ENCODE results near the gene PDPK1.
"Not testable (repeated sequence)": the region's sequence is repeated elsewhere in the genome, so short reads cannot be mapped to it uniquely, and the experiment has no call there.

Gene PDPK1

DNA sequence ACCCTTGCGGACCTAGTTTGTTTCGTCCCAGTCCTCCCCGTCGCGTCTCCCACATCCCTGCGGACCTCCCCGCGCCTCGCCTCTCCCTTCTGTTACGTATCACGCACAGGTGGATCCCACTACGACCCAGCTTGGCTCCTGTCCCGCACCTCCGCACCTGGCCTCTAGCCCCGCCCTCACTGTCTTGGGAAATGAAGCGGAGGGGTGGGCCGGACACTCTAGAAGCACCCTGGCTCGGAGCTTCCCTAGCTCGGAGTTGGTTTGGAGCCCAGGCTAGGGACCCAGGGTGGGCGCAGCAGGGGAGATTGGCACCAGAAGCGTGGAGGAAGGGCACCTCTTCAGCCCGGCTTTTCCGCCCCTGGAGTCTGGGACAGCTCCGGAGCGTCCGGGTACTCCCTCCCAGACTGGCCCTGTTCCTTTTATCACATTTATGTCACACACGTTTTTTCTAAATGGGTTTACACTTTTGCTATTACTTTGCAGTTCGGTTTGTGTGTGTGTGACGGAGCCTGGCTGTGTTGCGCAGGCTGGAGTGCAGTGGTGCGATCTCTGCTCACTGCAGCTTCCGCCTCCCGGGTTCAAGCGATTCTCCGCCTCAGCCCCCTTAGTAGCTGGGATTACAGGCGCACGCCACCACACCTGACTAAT lies 5.2 kb upstream of the PDPK1 start:
- ATAC-seq = peak; percentile 23
- TF ChIP-seq, protein P1, sequence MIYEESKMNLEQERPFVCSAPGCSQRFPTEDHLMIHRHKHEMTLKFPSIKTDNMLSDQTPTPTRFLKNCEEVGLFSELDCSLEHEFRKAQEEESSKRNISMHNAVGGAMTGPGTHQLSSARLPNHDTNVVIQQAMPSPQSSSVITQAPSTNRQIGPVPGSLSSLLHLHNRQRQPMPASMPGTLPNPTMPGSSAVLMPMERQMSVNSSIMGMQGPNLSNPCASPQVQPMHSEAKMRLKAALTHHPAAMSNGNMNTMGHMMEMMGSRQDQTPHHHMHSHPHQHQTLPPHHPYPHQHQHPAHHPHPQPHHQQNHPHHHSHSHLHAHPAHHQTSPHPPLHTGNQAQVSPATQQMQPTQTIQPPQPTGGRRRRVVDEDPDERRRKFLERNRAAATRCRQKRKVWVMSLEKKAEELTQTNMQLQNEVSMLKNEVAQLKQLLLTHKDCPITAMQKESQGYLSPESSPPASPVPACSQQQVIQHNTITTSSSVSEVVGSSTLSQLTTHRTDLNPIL (CRISPR knock-in tag; IDR thresholded peaks at IDR 0.05; ENCODE audit: low read depth) = no peak
- TF ChIP-seq ZFP3 (CRISPR knock-in tag; IDR thresholded peaks at IDR 0.05) = no peak
- TF ChIP-seq ESRRG (CRISPR knock-in tag; IDR thresholded peaks at IDR 0.05) = no peak
- TF ChIP-seq TCF4 (CRISPR knock-in tag; IDR thresholded peaks at IDR 0.05; ENCODE audit: borderline replicate concordance) = no peak
- TF ChIP-seq ARNTL (CRISPR knock-in tag; IDR thresholded peaks at IDR 0.05; ENCODE audit: borderline replicate concordance, low read depth) = no peak
- no peak for TF ChIP-seq OSR1 (CRISPR knock-in tag; IDR thresholded peaks at IDR 0.05)
- TF ChIP-seq ZNF8 (CRISPR knock-in tag; IDR thresholded peaks at IDR 0.05) = no peak
- TF ChIP-seq BACH2 (CRISPR knock-in tag; IDR thresholded peaks at IDR 0.05; ENCODE audit: borderline replicate concordance) = no peak
- TF ChIP-seq CSDC2 (CRISPR knock-in tag; IDR thresholded peaks at IDR 0.05) = no peak
- no peak for TF ChIP-seq GLIS3 (CRISPR knock-in tag; IDR thresholded peaks at IDR 0.05)
- TF ChIP-seq PPARA (CRISPR knock-in tag; IDR thresholded peaks at IDR 0.05; ENCODE audit: borderline replicate concordance) = no peak
- TF ChIP-seq ZNF565 (CRISPR knock-in tag; conservative IDR thresholded peaks at IDR 0.05; ENCODE audit: low read depth) = no peak

DNA sequence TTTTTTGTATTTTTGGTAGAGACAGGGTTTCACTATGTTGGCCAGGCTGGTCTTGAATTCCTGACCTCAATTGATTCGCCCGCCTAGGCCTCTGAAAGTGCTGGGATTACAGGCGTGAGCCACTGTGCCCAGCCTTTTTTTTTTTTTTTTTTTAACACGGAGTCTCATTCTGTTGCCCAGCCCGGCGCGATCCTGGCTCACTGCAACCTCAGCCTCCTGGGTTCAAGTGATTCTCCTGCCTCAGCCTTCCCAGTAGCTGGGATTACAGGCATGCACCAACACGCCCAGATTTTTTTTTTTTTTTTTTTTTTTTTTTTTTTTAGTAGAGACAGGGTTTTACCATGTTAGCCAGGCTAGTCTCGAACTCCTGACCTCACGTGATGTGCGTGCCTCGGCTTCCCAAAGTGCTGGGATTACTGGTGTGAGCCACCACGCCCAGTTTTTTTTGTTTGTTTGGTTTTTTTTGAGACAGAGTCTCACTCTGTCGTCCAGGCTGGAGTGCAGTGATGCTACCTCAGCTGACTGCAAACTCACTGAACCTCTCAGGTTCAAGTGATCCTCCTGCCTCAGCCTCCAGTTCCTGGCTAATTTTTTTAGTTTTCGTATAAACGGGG lies 4.6 kb upstream of the PDPK1 start:
- not testable (repeated sequence) for ATAC-seq

DNA sequence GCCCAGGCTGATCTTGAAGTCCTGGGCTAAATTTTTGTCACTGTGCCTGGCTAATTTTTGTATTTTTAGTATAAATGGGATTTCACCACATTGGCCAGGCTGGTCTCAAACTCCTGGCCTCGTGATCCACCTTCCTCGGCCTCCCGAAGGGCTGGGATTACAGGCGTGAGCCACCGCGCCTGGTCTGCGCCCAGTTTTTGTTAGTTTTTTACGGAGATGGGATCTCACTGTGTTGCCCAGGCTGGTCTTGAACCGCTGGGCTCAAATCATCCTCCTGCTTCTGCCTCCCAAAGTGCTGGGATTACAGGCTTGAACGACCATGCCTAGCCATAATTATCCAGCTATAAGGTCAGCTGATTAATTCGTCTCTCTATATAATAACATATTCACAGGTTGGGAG lies 3.9 kb upstream of the PDPK1 start:
- no peak for TF ChIP-seq TCF4 (CRISPR knock-in tag; IDR thresholded peaks at IDR 0.05; ENCODE audit: borderline replicate concordance)
- TF ChIP-seq ZC3H10 (CRISPR knock-in tag; IDR thresholded peaks at IDR 0.05) = no peak
- TF ChIP-seq ZFP3 (CRISPR knock-in tag; IDR thresholded peaks at IDR 0.05) = no peak
- TF ChIP-seq, protein P2, sequence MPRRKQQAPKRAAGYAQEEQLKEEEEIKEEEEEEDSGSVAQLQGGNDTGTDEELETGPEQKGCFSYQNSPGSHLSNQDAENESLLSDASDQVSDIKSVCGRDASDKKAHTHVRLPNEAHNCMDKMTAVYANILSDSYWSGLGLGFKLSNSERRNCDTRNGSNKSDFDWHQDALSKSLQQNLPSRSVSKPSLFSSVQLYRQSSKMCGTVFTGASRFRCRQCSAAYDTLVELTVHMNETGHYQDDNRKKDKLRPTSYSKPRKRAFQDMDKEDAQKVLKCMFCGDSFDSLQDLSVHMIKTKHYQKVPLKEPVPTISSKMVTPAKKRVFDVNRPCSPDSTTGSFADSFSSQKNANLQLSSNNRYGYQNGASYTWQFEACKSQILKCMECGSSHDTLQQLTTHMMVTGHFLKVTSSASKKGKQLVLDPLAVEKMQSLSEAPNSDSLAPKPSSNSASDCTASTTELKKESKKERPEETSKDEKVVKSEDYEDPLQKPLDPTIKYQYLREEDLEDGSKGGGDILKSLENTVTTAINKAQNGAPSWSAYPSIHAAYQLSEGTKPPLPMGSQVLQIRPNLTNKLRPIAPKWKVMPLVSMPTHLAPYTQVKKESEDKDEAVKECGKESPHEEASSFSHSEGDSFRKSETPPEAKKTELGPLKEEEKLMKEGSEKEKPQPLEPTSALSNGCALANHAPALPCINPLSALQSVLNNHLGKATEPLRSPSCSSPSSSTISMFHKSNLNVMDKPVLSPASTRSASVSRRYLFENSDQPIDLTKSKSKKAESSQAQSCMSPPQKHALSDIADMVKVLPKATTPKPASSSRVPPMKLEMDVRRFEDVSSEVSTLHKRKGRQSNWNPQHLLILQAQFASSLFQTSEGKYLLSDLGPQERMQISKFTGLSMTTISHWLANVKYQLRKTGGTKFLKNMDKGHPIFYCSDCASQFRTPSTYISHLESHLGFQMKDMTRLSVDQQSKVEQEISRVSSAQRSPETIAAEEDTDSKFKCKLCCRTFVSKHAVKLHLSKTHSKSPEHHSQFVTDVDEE (CRISPR knock-in tag; IDR thresholded peaks at IDR 0.05) = no peak
- TF ChIP-seq GLIS3 (CRISPR knock-in tag; IDR thresholded peaks at IDR 0.05) = no peak
- TF ChIP-seq, protein P3, sequence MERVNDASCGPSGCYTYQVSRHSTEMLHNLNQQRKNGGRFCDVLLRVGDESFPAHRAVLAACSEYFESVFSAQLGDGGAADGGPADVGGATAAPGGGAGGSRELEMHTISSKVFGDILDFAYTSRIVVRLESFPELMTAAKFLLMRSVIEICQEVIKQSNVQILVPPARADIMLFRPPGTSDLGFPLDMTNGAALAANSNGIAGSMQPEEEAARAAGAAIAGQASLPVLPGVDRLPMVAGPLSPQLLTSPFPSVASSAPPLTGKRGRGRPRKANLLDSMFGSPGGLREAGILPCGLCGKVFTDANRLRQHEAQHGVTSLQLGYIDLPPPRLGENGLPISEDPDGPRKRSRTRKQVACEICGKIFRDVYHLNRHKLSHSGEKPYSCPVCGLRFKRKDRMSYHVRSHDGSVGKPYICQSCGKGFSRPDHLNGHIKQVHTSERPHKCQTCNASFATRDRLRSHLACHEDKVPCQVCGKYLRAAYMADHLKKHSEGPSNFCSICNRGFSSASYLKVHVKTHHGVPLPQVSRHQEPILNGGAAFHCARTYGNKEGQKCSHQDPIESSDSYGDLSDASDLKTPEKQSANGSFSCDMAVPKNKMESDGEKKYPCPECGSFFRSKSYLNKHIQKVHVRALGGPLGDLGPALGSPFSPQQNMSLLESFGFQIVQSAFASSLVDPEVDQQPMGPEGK (CRISPR knock-in tag; IDR thresholded peaks at IDR 0.05; ENCODE audit: borderline replicate concordance) = no peak
- no peak for TF ChIP-seq SNAI2 (CRISPR knock-in tag; IDR thresholded peaks at IDR 0.05)
- TF ChIP-seq, protein P4, sequence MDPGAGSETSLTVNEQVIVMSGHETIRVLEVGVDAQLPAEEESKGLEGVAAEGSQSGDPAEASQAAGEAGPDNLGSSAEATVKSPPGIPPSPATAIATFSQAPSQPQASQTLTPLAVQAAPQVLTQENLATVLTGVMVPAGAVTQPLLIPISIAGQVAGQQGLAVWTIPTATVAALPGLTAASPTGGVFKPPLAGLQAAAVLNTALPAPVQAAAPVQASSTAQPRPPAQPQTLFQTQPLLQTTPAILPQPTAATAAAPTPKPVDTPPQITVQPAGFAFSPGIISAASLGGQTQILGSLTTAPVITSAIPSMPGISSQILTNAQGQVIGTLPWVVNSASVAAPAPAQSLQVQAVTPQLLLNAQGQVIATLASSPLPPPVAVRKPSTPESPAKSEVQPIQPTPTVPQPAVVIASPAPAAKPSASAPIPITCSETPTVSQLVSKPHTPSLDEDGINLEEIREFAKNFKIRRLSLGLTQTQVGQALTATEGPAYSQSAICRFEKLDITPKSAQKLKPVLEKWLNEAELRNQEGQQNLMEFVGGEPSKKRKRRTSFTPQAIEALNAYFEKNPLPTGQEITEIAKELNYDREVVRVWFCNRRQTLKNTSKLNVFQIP (CRISPR knock-in tag; IDR thresholded peaks at IDR 0.05; ENCODE audit: borderline replicate concordance, low read depth) = no peak
- no peak for TF ChIP-seq TOX (CRISPR knock-in tag; IDR thresholded peaks at IDR 0.05; ENCODE audit: borderline replicate concordance)
- TF ChIP-seq CSDC2 (CRISPR knock-in tag; IDR thresholded peaks at IDR 0.05) = no peak
- ATAC-seq = no peak

DNA sequence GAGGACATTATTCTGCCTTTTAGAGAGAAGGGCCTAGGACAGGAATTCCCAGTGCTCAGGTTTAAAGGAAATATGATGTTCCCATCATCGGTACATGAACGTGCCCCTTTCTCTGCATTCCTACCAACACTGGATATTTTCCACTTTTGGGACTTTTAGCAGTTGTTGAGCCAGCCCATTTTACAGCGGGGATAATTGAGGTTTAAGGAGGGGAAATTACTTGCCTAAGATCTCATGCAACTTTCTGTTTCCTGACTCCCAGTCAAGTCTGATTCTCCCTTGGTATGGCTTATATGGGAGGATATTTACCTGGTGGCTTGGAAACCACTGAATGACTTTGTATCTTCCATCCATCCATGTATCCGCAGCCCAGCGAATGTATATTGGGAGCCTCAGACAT lies 3.5 kb upstream of the PDPK1 start:
- ATAC-seq = not testable (repeated sequence)

DNA sequence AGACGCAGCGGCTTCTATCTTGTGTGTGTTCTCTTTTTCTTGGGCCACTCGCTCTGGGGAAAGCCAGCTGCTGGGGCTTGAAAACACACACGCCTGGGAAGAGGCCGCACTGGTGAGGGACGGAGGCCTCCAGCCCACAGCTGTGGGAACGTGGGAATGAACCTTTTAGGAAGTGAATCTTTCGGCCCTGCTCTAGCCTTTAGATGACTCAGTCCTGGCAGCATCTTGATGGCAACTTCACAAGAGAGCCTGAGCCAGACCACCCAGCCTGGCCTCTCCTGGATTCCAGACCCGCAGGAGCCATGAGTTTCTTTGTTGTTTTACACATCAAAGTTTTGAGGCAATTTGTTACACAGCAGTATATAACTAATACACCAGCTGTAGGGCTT lies 2.2 kb upstream of the PDPK1 start:
- no peak for ATAC-seq
- TF ChIP-seq, protein P2 (CRISPR knock-in tag; IDR thresholded peaks at IDR 0.05) = no peak
- TF ChIP-seq, protein P3 (CRISPR knock-in tag; IDR thresholded peaks at IDR 0.05; ENCODE audit: borderline replicate concordance) = no peak

DNA sequence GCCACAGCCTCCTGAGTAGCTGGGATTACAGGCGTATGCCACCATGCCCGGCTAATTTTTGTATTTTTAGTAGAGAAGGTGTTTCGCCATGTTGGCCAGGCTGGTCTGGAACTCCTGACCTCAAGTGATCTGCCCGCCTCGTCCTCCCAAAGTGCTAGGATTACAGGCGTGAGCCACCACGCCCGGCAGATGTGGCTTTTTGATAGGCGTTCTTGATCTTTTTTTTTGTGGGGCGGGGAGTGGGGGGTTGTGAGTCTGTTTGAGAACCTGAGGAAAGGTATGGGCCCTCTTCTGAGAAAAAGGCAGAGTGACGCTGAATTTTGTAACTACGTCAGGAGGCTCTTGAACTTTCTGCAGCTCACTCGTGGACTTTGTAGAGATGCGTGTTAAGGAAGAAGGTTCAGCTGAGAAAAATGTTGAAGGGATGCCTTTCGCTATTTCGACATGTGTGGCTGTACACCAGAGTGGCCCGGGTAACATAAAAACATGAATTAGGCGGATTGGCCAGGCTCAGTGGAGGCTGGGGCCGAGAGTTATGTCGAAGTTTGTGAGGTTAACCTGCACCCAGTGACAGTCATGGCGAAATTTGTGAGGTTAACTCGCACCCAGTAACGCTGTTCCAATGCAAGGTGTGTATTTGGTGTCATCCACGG lies 1.5 kb downstream of the PDPK1 start:
- ATAC-seq = not testable (repeated sequence)
